Adrenal gland (tissue), 12 donors: Measurements from ENCODE around the gene TEN1. TPM values are rescaled to one million over a fixed set of nuclear protein-coding genes. Genes with fewer than 3 reads are reported as not detected.

Experiments
- DNase-seq, 7 donors: peaks; one replicate each; pipeline ENCODE4 v3.0.0-alpha.2; 2019 to 2020
- H3K27ac ChIP-seq, 5 donors: fragments of 200-600 bp; sonication (generic) in 4 of 5; 1 replicate in 3 of 5; 2 replicates in 2 of 5; pipeline versions ENCODE4 v1.5.1 to v1.8.0; 2016 to 2020; ENCODE audit warnings: mild to moderate bottlenecking in 1 of 5
- H3K27me3 ChIP-seq: fragments of 200-600 bp; 2 replicates; pipeline ENCODE4 v1.8.0; 2021
- H3K36me3 ChIP-seq, 2 donors: fragments of 200-600 bp; replicated peaks in 1 of 2; 1 replicate in 1 of 2; 2 replicates in 1 of 2; pipeline versions ENCODE4 v1.5.1 to v1.8.0; 2018 to 2022
- H3K4me1 ChIP-seq, 2 donors: fragments of 200-600 bp; replicated peaks in 1 of 2; 1 replicate in 1 of 2; 2 replicates in 1 of 2; pipeline versions ENCODE4 v1.5.1 to v1.8.0; 2018 to 2021
- H3K4me3 ChIP-seq, 4 donors: fragments of 200-600 bp; sonication (generic) in 3 of 4; one replicate each; pipeline ENCODE4 v1.5.1; 2016 to 2018
- H3K9me3 ChIP-seq, 3 donors: fragments of 200-600 bp; sonication (generic) in 1 of 3; replicated peaks in 1 of 3; 1 replicate in 2 of 3; 2 replicates in 1 of 3; pipeline versions ENCODE4 v1.5.1 to v1.8.0; 2016 to 2021
- POLR2A ChIP-seq, 2 donors: fragments of 450-650 bp; IDR thresholded peaks; one replicate each; pipeline ENCODE4 v1.6.1; 2017; ENCODE audit warnings: antibody characterized with exemption in 2 of 2, mild to moderate bottlenecking in 2 of 2, moderate library complexity in 1 of 2
- WGBS, 4 donors: extraction: QIAGEN DNeasy Blood & Tissue Kit in 2 of 4; methylation state at CpG; one replicate each; pipeline versions ENCODE4 v1.1.5 to v1.1.7; 2013 to 2017; 5-methylcytosine and 5-hydroxymethylcytosine counted together
- intact Hi-C, 2 donors: fragments of 100-400 bp; cut with DNase I; formaldehyde crosslinking; loops; one replicate each; pipeline versions ENCODE4 v1.14.1 to v1.15.0; 2022 to 2023
- polyA plus RNA-seq, 3 donors: library from polyadenylated mRNA; stranded (reverse); fragments of 200-250 nt in 2 of 3; fragments of 350-450 nt in 1 of 3; fragmentation: Illumina TruSeq in 1 of 3; extraction: RNeasy Lipid Tissue Mini Kit (QIAGEN cat#74804) in 1 of 3; gene quantifications; one replicate each; pipeline ENCODE4 v1.2.3, GENCODE V29; 2013 to 2014
- total RNA-seq, 9 donors: library from RNA; depleted of rRNA in 4 of 9; stranded (reverse); fragments of >200 nt in 4 of 9; fragments of 120-200 nt in 1 of 9; fragmentation: NEBNext Ultra II Directional in 1 of 9; extraction: Animal tissue kit (Norgen Biotek cat#: 25700) in 1 of 9; gene quantifications; one replicate each; pipeline versions ENCODE4 v1.1.0 to v1.2.4, GENCODE V29; 2013 to 2023
- TF ChIP-seq, protein P1 (sequence below), 6 experiments: fragments of 450-650 bp in 4 of 6; fragments of 200-600 bp in 2 of 6; sonication (generic) in 1 of 6; IDR thresholded peaks; 1 replicate in 5 of 6; 2 replicates in 1 of 6; pipeline versions ENCODE4 v1.5.1 to v1.8.0; 2016 to 2021; ENCODE audit warnings: antibody characterized with exemption in 6 of 6, mild to moderate bottlenecking in 2 of 6, moderate library complexity in 1 of 6
- donor health status: healthy with polysubstance abuse.
- donor health status: Bipolar disorder and iron deficiency.
- donor health status: DM: yes; HTN: yes; CAD: no.
- donor health status: DM: no; HTN: no; CAD: no.
- donor health status: DM: no; HTN: no; CAD: no.
- donor health status: DM: yes; HTN: yes; CAD: no.

The TEN1 gene
- total and polyA plus RNA-seq, 12 donors: 8.7 to 40.0 (median 25.8) TPM

- no peak for TF ChIP-seq POLR2A (IDR thresholded peaks at IDR 0.05)
- TF ChIP-seq, protein P1, sequence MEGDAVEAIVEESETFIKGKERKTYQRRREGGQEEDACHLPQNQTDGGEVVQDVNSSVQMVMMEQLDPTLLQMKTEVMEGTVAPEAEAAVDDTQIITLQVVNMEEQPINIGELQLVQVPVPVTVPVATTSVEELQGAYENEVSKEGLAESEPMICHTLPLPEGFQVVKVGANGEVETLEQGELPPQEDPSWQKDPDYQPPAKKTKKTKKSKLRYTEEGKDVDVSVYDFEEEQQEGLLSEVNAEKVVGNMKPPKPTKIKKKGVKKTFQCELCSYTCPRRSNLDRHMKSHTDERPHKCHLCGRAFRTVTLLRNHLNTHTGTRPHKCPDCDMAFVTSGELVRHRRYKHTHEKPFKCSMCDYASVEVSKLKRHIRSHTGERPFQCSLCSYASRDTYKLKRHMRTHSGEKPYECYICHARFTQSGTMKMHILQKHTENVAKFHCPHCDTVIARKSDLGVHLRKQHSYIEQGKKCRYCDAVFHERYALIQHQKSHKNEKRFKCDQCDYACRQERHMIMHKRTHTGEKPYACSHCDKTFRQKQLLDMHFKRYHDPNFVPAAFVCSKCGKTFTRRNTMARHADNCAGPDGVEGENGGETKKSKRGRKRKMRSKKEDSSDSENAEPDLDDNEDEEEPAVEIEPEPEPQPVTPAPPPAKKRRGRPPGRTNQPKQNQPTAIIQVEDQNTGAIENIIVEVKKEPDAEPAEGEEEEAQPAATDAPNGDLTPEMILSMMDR (IDR thresholded peaks at IDR 0.05): no peak
- no peaks in the 10 kb centered on the region for H3K27me3 ChIP-seq
- no peak overlapping the region for H3K4me3 ChIP-seq
- no peaks in the 10 kb centered on the region for H3K36me3 ChIP-seq
- 40 to 73% (median 62%) methylated on average over 2 to 8 of the region's 8 CpGs for WGBS, 4 donors
- H3K27ac ChIP-seq: peak overlapping the region in 4 of 5 donors; percentile 6 to 70 (median 56)
- peak in 5 of 7 donors; percentile 43 to 77 (median 47) for DNase-seq
- H3K4me1 ChIP-seq: peaks cover 3 to 11% of the 10 kb centered on the region in 2 donors
- intact Hi-C loops: loop anchor here (2.0 to 5.0 kb wide), 2 partner anchors 98 kb away; no protein-coding TSS in a partner anchor
- no peaks in the 10 kb centered on the region for H3K9me3 ChIP-seq
Observed at GRCh38 chr17:76004750-76005262, 25.8 kb downstream of the TEN1 start.

DNA sequence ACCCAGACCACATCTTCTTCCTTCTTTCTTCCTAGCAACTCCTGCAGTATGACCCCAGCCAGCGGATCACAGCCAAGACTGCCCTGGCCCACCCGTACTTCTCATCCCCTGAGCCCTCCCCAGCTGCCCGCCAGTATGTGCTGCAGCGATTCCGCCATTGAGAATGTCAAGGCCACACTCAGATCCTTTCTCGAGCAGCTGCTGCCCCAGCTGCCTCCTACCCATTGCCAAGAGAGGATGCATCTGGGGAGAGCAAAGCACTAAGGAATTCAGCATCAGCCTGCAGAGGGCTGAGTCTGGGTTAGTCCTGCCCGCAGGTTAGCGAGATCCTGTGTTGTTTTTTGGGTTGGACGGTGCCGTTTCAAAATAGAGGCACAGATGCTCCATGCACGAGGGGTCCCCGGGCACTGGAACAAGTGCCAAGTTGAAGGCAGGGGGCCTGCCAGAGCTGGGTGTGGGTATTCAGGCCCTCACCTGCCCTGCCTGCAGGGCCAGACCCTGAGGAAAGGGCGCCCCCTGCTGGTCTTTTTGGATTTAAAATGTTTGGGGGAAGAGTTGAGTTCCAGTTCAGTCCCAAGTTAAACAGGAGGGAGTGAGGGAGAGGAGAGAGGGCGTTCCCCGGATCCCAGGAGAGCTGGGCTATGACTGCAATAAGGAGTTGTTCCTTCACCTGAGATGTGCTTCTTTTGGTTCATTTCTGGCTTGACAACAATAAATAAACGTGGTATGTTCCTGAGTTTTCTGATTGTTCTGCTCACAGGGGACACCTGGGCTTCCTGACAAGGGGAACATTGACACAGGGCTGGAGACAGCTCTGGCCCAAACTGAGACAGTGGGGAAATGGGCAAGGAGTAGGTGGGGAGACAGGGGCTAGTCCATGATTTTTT, 26.5 kb downstream of the TEN1 start:
- Histone ChIP-seq H3K27me3 (no peaks in the 10 kb centered on the region), H3K4me3 (no peak overlapping the region), H3K36me3 (no peaks in the 10 kb centered on the region), H3K9me3 (no peaks in the 10 kb centered on the region), H3K4me1 (peaks cover 3 to 11% of the 10 kb centered on the region in 2 donors), H3K27ac (peak overlapping the region in 4 of 5 donors; percentile 29 to 70 (median 56))
- intact Hi-C loops: loop anchor here in 1 of 2 donors (2.0 kb wide), 1 partner anchor 99 kb away; no protein-coding TSS in a partner anchor
- 24 to 39% (median 32%) methylated on average over 12 to 16 of the region's 16 CpGs for WGBS, 4 donors
- DNase-seq: peak; percentile 75 to 90 (median 87)
- no peak for TF ChIP-seq POLR2A (IDR thresholded peaks at IDR 0.05)
- TF ChIP-seq, protein P1 (IDR thresholded peaks at IDR 0.05): peak; percentile 74 to 92 (median 82)

DNA sequence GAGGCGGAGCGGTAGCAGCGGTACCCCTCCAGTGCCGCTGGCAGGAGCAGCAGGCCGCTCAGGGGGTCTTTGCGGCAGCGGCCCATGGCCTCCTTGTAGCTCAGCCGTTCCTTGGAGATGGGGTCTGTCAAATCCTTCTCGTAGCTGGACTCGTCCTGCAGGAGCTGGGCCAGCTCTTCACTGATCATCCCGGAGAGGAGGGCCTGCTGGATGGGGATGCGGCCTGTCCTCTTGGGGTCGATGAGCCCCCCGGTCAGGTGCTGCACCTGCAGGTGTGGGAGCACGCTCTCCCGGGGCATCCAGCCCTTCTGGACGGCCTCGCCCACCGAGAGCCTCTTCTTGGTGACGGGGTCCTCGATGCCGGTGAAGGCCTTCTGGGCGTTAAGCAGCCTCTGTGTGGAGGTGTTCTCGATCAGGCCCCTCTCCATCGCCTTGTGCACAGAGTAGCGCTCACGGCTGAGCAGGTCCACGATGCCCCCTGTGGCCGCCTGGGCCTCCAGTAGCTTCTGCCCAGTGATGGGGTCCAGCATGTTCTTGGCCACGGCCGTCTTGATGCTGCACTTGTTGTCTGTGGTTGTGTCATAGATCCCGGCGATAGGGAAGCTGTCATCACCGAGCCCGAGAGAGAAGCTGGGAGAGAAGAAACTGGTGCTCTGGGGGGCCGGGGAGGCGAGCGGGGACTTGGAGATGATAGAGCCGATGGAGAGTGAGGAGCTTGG, 28.2 kb downstream of the TEN1 start:
- H3K9me3 ChIP-seq: no peaks in the 10 kb centered on the region
- no peak overlapping the region for H3K27ac ChIP-seq
- no peak for TF ChIP-seq POLR2A (IDR thresholded peaks at IDR 0.05)
- TF ChIP-seq, protein P1 (IDR thresholded peaks at IDR 0.05): no peak
- no peak overlapping the region for H3K4me3 ChIP-seq
- DNase-seq: no peak
- H3K36me3 ChIP-seq: no peaks in the 10 kb centered on the region
- 85 to 92% (median 88%) methylated on average over 21 to 39 of the region's 39 CpGs for WGBS, 4 donors
- no peaks in the 10 kb centered on the region for H3K27me3 ChIP-seq
- peaks cover 3 to 11% of the 10 kb centered on the region in 2 donors for H3K4me1 ChIP-seq
- intact Hi-C loops: no loop called here

- H3K27ac ChIP-seq: no peak overlapping the region
- H3K4me1 ChIP-seq: peaks cover 3 to 11% of the 10 kb centered on the region in 2 donors
- no peaks in the 10 kb centered on the region for H3K9me3 ChIP-seq
- no peak for DNase-seq
- intact Hi-C loops: no loop called here
- no peak overlapping the region for H3K4me3 ChIP-seq
- H3K36me3 ChIP-seq: no peaks in the 10 kb centered on the region
- WGBS, 4 donors: 86 to 94% (median 89%) methylated on average over 10 to 16 of the region's 16 CpGs
- no peak for TF ChIP-seq POLR2A (IDR thresholded peaks at IDR 0.05)
- TF ChIP-seq, protein P1 (IDR thresholded peaks at IDR 0.05): no peak
- H3K27me3 ChIP-seq: no peaks in the 10 kb centered on the region
Observed at GRCh38 chr17:76007850-76008165, 28.8 kb downstream of the TEN1 start.
